ENCODE measurements around the gene XKR3. TPM values are rescaled to one million over a fixed set of nuclear protein-coding genes. Genes with fewer than 3 reads are reported as not detected.

Gene XKR3
- polyA plus RNA-seq, 3 donors: 0.07 TPM; not detected in 2

- no peaks in the 10 kb centered on the region for H3K9me3 ChIP-seq (replicated peaks in 1 of 2; ENCODE audit: control insufficient read depth in 1 of 2, insufficient read depth in 1 of 2, low read length in 2 of 2)
- H2AFZ ChIP-seq (ENCODE audit: insufficient read depth, low read depth, low read length, poor library complexity, severe bottlenecking): no peak overlapping the region
- H3K9ac ChIP-seq (ENCODE audit: insufficient read depth, low read length, poor library complexity, severe bottlenecking): no peak overlapping the region
- peaks cover 31% of the 10 kb centered on the region for H3K4me1 Mint-ChIP-seq
- WGBS (ENCODE audit: insufficient coverage): 96% methylated on average over 3 of the region's 4 CpGs
- H3K9me3 Mint-ChIP-seq: no peaks in the 10 kb centered on the region
- H3K27me3 Mint-ChIP-seq (ENCODE audit: low read depth in 3 of 3): peaks cover 0 to 3% (median 0%) of the 10 kb centered on the region in 3 donors
- H3K36me3 Mint-ChIP-seq: no peaks in the 10 kb centered on the region
- no peaks in the 10 kb centered on the region for H3K27me3 ChIP-seq (ENCODE audit: control insufficient read depth in 2 of 2, insufficient read depth in 2 of 2, low read length in 2 of 2)
- intact Hi-C loops (cut with micrococcal nuclease): loop anchor here in 1 of 2 donors (5.0 to 10.0 kb wide), 2 partner anchors 107 to 326 kb away; partner anchors contain the start of gene HDHD5
- no peaks in the 10 kb centered on the region for H3K36me3 ChIP-seq (replicated peaks in 1 of 2; ENCODE audit: control insufficient read depth in 1 of 2, insufficient read depth in 2 of 2, low read length in 2 of 2)
- TF ChIP-seq CTCF (IDR thresholded peaks at IDR 0.05): no peak
- H4K20me1 ChIP-seq (ENCODE audit: insufficient read depth, low read length): no peaks in the 10 kb centered on the region
- H3K79me2 ChIP-seq (ENCODE audit: insufficient read depth, low read length): no peaks in the 10 kb centered on the region
- no peak overlapping the region for H3K27ac ChIP-seq (ENCODE audit: low read depth in 1 of 2, low read length in 2 of 2)
- no peak overlapping the region for H3K4me3 Mint-ChIP-seq
- no peak overlapping the region for H3K4me2 ChIP-seq (replicated peaks; ENCODE audit: extremely low read depth, low read length, poor library complexity, severe bottlenecking)
- H3K4me3 ChIP-seq (replicated peaks in 1 of 3; ENCODE audit: low read depth in 2 of 3, low read length in 3 of 3): no peak overlapping the region
- no peak for DNase-seq
- peaks cover 15 to 25% of the 10 kb centered on the region in 2 donors for H3K4me1 ChIP-seq (ENCODE audit: control insufficient read depth in 1 of 2, insufficient read depth in 2 of 2, low read length in 2 of 2)
- no peak overlapping the region for H3K27ac Mint-ChIP-seq
Observed at GRCh38 chr22:16828876-16829275, 3.7 kb upstream of the XKR3 start.

- Mint-ChIP-seq H3K4me3 (no peak overlapping the region), H3K27me3 (ENCODE audit: low read depth in 3 of 3) (peaks cover 0 to 3% (median 0%) of the 10 kb centered on the region in 3 donors), H3K27ac (no peak overlapping the region), H3K9me3 (no peaks in the 10 kb centered on the region), H3K4me1 (peaks cover 29% of the 10 kb centered on the region), H3K36me3 (no peaks in the 10 kb centered on the region)
- Histone ChIP-seq H3K9me3 (replicated peaks in 1 of 2; ENCODE audit: control insufficient read depth in 1 of 2, insufficient read depth in 1 of 2, low read length in 2 of 2) (no peaks in the 10 kb centered on the region), H3K4me3 (replicated peaks in 1 of 3; ENCODE audit: low read depth in 2 of 3, low read length in 3 of 3) (no peak overlapping the region), H3K27ac (ENCODE audit: low read depth in 1 of 2, low read length in 2 of 2) (no peak overlapping the region), H3K4me2 (replicated peaks; ENCODE audit: extremely low read depth, low read length, poor library complexity, severe bottlenecking) (no peak overlapping the region), H3K36me3 (replicated peaks in 1 of 2; ENCODE audit: control insufficient read depth in 1 of 2, insufficient read depth in 2 of 2, low read length in 2 of 2) (no peaks in the 10 kb centered on the region), H2AFZ (ENCODE audit: insufficient read depth, low read depth, low read length, poor library complexity, severe bottlenecking) (no peak overlapping the region), H3K27me3 (ENCODE audit: control insufficient read depth in 2 of 2, insufficient read depth in 2 of 2, low read length in 2 of 2) (no peaks in the 10 kb centered on the region), H4K20me1 (ENCODE audit: insufficient read depth, low read length) (no peaks in the 10 kb centered on the region), H3K9ac (ENCODE audit: insufficient read depth, low read length, poor library complexity, severe bottlenecking) (no peak overlapping the region), H3K4me1 (ENCODE audit: control insufficient read depth in 1 of 2, insufficient read depth in 2 of 2, low read length in 2 of 2) (peaks cover 19 to 26% of the 10 kb centered on the region in 2 donors), H3K79me2 (ENCODE audit: insufficient read depth, low read length) (no peaks in the 10 kb centered on the region)
- intact Hi-C loops (cut with micrococcal nuclease): loop anchor here in 1 of 2 donors (5.0 to 10.0 kb wide), 2 partner anchors 105 to 327 kb away; partner anchors contain the start of gene HDHD5
- 100% methylated on average over 1 of the region's 1 CpG for WGBS (ENCODE audit: insufficient coverage)
- no peak for TF ChIP-seq CTCF (IDR thresholded peaks at IDR 0.05)
- DNase-seq: no peak
Observed at GRCh38 chr22:16827506-16827905, 2.3 kb upstream of the XKR3 start.
